Ovary (tissue), 3 donors: Measurements from ENCODE around the gene MAP3K7.

ENCODE experiments used
- CTCF ChIP-seq, 3 donors: fragments of 450-650 bp in 2 of 3; fragments of 200-600 bp in 1 of 3; IDR thresholded peaks; one replicate each; pipeline versions ENCODE4 v1.5.1 to v1.8.0; 2016 to 2022; ENCODE audit warnings: antibody characterized with exemption in 3 of 3, mild to moderate bottlenecking in 1 of 3
- POLR2A ChIP-seq: fragments of 450-650 bp; IDR thresholded peaks from one replicate; pipeline ENCODE4 v1.6.1; 2017; ENCODE audit warnings: antibody characterized with exemption, mild to moderate bottlenecking, moderate library complexity
- donor health status: DM: no; HTN: no; CAD: no.

GRCh38 chr6:90612313-90612680 lies 25.4 kb upstream of the MAP3K7 start:
- TF ChIP-seq CTCF (IDR thresholded peaks at IDR 0.05) = no peak
- no peak for TF ChIP-seq POLR2A
